Right renal pelvis (tissue), 4 donors: ENCODE measurements around the gene RPTOR. TPM values are rescaled to one million over a fixed set of nuclear protein-coding genes. Genes with fewer than 3 reads are reported as not detected.

Experiments used
- DNase-seq, 4 donors: peaks; one replicate each; pipeline ENCODE4 v3.0.0-alpha.2; 2013; ENCODE audit warnings: low read depth in 4 of 4, low spot score in 3 of 4, missing footprints in 1 of 4
- polyA plus RNA-seq, 4 donors: library from polyadenylated mRNA; unstranded; fragments of 120-200 nt; gene quantifications; one replicate each; pipeline ENCODE4 v1.2.1, GENCODE V29; 2013; ENCODE audit not compliant: insufficient read length in 4 of 4

The RPTOR gene
- polyA plus RNA-seq, 4 donors = 17.1 to 21.9 (median 19.5) TPM

DNA sequence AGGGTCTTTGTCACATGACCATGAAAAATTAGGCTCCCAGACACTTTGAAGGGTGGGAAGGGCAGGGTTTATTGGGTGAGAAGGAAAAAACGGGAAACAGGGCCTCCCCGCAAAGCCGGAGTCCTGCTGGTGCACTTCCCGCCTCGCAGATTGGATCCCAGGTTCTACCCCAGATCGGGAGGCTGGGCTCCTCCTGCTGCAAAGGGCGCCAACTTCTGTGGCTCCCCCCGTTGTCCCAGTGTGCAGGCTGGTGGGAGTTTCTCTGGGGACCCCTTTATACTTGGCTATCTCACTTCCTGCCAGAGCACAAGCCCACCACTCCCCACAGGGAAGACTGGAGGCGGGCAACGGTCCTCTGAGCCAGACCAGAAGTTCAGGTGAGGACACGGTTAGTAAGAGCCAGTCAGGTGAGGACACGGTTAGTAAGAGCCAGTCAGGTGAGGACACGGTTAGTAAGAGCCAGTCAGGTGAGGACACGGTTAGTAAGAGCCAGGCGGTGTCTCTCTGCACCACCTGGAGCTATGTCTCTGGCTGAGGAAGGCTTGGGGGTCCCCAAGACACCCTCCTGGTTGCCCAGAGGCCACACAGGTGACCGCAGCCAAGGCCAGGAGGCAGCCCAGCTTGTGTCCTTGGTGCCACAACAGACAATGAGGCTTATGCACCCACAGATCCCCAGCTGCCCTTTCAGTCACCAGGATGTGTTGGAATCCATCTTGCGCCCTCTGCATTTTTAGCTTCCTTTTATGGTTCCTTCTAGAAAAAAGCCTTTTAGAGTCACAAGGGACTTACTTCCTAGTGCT, 398.9 kb downstream of the RPTOR start:
- no peak for DNase-seq

DNA sequence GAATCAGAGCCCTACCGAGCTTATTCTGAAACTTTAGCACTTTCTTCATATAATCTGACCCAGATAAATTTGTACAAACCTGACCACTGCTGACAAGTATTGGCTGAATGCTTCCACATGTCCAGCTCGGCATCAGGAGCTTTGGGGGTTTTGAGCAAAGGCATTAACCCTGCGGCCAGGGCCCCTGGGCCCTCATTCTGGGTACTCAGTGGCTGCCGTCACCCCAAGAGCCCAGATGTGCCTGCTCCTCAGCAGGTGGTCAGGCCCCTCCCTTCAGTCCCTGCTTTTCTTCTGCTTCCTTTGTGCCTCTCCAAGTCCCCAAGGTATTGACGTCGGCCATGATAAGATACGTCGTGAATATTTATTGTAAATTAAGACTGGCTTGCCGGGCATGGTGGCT, 399.7 kb downstream of the RPTOR start:
- DNase-seq = no peak

DNA sequence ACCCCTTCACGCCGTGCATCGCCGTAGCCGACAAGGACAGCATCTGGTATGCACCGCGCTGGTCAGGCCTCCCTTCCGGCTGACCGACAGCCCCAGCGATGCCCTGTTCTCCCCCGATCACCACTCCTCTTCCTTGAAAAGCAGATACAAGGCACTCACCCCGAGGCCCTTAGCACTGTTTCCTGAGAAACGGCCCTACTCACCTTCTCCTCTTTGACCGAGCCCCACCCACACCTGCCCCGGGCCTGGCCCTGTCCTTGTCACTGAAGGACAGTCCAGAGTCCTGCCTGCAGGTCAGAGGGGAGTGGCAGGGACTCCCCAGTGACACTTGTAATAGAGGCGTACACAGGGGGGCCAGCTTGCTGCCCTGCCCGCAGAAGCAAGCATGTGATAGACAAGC, 401.1 kb downstream of the RPTOR start:
- DNase-seq = no peak

DNA sequence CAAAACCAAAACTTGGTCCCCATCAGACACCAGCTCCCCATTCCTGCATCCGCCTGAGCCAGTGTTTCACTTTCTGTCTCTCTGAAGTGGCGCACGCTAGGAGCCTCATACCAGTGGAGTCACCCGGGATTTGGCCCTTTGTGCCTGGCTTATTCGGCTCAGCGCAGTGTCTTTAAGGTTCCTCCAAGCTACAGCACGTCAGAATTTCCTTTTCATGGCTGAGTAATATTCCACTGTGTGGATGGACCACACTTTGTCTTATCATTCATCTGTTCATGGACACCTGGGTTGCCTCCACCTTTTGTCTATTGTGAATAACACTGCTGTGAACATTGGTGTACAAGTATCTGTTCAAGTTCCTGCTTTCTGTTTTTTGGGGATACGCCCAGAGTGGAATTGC, 401.8 kb downstream of the RPTOR start:
- no peak for DNase-seq

DNA sequence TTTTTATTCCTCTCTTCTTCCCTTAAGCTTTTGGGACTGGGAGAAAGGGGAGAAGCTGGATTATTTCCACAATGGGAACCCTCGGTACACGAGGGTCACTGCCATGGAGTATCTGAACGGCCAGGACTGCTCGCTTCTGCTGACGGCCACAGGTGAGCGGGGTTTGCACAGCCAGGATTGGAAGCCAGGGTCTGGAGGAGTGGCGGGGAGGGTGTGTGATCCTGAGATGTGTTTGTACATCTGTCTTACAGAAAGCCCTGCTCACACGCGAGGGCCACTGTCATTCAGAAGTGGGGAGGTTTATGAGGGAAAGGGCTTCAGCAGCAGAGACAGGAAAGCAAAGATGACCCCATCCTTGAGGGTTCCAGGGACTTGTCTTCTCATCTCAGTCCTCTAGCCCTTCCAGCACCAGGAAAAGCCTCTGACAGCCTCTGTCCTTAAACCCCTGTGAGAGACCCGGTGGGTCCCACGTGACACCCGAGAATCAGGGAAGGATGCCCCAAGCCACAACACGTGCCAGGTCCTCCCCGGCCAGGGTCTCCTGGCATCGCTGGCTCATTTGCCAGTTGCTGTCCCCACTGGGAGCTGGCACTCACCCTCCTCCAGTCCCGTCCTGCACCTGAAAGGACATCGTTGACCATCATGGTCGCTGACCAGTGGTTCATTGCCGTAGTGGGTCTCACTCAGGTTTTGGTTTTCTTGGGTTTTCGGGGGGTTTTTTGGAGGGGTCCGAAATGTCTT, 402.7 kb downstream of the RPTOR start:
- no peak for DNase-seq

DNA sequence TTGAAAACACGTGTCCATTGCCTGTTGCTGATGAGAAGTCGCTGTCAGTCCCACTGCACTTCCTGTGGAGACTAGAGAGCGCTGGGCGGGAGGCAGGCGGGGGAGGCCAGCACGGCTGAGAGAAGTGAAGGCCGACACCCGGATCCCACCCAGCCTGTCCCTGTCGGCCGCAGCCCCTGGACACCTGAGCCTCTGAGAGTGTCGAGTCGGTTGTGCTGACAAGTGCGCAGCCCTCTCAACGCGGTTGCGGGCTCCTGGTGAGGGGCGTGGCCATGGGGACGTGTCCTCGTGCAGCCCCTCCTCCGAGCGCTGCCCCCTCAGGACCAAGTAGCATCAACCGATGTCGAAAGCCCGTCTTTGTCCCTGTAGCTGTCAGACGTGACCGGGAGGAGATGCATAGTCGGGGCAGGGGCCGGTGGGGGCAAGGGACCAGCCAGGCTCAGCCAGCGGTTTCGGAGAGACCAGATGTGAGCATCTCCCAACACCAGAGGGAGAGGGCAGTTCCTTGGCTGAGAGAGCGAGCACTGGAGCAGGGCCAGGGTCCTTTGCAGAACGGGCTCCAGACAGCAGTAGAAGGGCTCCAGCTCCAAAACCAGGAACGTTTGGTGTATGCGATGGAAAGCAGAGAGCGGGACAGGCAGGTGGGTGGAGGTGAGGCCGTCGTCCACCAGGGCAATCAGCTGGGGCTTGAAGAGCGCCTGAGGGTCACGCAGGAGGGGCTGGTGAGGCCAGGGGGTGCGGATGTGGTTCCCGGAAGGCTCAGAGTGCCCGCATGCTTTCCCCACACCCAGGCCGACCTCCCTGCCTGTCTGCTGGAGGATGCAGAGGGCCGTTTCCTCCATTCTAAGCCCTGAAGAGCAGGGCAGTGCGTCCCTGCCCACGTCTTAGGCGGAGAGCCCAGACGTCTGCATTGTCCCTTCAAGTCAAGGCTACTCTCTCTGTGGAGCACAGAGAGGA, 403.7 kb downstream of the RPTOR start:
- DNase-seq = no peak

DNA sequence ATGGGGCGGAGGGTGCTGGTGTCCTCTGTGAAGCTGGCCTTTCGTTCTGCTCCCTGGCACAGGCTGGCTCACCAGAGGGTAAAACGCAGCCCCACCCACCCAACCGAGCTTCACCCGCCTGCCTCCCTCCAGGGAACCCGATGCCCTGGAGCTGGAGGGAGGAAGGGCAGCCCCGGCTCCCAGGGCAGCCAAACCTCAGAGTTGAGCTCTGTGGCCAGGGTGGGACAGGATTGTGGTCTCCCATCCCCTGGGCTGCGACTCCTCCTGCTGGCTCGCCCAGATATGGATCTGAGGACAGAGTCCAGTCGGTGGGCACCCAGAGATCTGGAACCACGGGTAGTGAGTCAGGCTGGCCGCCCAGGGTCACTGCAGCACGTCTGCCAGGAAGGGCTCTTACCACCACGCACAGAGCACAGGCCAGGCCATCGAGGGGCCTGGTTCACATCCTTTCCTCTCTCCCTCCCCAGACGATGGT, 404.4 kb downstream of the RPTOR start:
- DNase-seq = no peak

DNA sequence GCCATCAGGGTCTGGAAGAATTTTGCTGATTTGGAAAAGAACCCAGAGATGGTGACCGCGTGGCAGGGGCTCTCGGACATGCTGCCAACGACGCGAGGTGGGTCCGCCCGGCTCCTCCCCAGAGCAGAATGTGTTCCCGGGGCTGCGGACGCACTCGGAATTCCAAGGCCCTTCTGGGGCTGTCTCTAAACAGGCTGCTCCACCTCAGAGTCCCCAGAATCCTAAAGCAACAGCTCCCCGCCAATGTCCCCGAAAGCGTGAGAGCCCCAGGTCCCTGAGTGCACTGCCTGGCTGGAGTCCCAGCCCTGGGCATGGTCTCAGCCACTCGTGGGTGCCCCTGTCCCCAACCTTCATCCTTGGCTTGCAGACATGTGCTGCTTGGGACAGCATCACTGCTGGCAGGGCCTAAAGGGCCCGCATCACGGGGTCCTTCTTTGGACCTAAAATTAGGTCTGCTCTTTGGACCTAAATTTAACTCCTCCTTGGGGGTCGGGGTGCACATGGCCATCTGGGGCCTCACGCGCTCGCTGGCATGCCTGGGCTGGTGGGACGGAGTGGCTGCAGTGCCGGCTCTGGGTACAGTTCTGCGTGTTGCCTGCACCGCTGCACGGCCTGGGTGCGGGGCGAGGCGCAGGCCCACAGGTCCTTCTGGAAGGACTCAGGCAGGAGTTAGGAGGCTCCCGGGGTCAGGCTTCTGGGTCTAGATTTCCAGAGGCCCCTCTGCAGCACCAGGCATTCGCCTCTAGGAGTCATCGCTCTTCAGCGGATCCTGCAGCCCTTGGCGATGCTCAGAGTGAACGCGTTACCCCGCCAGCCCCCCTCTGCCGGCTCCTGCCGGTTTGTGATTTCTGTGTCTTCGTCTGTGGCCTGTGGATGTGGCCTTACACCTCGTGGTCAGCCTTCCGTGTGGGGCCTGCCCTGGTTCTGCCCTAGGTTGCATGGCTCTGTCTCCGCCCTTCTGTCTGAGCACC, 405.1 kb downstream of the RPTOR start:
- no peak for DNase-seq

DNA sequence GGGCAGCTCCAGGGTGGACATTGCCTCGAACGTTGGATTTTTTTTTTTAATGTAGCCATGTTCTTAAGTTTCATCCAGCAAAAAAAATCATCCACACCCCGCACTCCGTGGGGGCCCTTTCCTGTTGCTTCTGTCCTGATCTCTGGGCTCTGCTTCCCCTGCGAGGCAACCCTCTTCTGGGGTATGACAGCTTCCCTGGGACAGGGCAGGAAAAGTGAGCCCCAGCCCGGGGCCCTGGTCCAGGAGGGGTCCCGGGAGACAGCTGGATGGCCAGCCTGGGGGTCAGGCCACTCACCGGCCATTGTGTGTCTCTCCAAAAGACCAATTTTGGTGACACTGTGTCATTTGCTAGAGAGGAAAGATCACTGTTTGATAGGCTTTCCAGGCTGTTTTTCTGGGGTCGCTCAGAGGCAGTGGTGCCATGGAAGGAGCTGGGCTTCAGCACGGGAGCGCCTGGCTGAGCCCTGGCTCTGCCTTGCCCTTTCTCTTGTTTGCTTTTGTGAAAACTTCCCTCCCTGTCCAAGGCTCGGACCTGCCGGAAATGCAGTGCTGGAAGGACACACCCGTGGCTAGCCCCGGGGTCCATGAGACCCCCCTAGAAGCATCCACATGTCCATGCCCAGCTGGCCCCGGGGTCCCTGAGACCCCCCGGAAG, 406.0 kb downstream of the RPTOR start:
- no peak for DNase-seq

DNA sequence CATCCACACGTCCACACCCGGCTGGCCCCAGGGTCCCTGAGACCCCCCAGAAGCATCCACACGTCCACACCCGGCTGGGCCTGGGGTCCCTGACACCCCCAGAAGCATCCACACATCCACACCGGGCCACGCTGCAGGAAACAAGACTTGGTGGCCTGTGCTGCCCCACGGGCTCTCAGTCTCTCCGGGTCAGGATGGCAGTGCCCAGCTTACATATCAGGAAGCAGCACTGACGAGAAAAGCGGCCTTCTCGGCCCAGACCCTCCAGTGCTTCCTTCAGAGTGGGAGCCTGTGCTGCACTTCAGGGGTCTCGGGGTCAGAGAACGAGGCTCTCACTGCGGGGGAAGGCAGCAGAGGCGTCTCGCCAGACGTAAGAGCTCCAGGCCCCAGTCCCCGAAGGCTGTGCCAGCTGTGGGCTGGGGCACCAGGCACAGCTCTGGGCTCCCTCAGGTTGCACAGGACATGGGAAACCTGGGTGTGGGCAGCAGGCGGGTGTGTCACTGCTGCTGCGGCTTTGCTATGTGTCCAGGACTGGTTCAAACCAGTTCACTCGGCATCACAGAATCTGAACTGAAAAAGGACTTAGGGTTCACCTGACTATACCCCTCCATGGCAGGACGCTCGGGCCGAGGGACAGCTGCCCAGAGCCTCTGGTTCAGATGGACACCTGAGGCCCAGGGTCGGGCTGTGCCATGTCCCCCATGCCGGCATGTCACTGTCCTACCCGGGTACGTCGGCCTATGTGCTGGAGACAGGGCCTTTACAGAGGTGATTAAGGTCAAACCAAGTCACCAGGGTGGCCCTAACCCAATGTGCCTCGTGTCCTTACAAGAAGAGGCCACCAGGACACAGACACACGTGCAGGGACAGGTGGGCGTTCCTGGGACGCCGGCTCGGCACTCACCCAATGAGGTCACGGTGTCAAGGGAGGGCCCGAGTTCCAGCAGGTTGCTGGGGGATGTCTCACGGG, 406.8 kb downstream of the RPTOR start:
- DNase-seq = no peak

DNA sequence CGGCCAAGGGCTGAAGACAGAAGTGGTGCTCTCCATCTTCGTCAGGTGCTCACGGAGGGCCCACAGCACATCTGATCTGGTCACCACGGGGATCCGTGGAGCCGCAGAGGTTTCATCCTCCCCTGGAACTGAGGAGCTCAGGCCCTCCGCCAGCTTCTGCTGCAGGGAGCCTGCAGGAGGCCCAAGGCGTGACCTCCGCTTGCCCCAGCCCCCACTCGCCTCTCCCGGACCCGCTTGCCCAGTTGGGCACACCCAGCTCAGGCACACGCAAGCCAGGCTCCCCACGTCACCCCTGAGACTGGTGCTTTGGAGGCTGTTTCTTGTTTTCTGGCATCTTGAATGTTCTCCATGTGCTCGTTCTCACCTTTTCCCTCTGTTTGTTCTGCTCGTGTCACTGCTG, 407.7 kb downstream of the RPTOR start:
- no peak for DNase-seq

DNA sequence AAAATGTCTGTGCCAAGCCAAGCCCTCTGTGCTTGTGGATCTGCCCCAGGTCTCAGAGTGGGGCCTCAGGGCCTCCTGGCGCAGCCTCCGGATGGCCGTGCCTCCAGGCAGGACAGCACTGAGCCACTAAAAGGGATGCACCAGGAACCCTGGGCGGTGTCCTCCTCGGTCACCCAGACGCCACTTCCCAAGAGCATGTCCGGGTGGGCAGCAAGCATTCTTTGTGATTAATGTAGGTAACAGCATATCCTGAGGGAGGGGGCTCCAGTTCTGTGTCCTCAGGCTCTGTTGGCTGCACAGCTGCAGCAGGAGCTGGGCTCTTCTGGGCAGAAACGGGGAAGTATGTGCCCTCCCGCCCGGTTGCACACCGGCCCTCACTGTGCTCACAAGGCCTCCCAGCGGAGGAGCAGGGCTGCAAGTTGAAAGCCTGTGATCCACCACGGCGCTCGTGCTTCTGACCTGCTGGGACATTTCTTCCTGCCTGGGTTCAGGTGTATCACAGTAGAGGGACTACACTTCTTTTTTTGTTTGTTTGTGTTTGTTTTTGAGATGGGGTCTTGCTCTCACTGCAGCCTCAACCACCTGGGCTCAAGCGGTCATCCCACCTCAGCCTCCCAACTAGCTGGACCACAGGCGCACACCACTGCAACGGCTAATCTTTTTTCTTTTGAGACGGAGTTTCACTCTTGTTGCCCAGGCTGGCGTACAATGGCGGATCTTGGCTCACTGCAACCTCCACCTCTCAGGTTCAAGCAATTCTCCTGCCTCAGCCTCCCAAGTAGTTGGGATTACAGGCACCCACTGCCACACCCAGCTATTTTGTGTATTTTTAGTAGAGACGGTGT, 409.1 kb downstream of the RPTOR start:
- no peak for DNase-seq

DNA sequence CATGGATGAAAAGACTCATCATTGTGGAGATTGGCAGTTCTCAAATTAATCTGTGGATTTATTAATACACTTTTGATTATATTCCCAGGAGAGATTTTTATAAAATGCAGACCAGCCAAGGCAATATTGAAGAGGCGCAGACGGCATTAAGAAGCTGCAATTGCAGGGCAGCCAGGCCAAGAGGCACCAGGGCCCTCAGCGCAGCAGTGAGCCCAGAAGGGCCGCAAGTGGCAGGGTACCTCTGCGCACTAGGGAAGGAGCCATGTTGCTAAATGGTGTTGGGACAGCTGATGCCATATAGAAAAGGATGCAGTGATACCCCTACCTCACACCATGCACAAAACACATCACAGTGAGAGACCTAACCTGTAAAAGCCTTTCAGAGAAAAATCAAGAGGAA, 410.4 kb downstream of the RPTOR start:
- no peak for DNase-seq

DNA sequence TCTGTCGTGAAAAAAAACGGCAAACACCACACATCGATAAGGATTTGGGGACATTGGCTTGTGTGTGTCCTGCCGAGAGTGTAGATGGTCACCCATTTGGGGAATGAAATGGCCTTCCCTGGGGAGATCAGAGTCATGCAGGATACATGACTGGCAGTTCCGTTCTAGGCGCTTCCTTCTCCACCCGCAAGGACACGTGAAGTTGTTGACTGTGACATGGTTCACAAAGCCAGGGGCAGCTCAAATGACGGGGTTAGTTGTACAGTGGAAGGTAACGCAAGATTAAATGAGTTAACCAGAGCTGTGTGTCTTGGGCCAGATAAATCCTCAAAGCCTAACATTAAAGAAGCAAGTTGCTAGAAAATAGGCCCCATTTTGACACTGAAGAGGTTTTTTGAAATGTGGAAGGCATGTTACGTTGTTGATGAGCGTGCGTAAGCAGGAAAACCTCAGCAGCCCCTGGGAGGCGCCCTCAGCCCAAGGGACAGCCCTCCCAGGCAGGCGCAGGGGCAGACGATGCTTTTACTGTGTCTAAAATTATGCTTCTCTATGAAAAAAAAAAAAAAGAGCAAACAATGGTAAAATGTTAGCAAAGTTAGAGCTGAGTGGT, 411.1 kb downstream of the RPTOR start:
- no peak for DNase-seq

DNA sequence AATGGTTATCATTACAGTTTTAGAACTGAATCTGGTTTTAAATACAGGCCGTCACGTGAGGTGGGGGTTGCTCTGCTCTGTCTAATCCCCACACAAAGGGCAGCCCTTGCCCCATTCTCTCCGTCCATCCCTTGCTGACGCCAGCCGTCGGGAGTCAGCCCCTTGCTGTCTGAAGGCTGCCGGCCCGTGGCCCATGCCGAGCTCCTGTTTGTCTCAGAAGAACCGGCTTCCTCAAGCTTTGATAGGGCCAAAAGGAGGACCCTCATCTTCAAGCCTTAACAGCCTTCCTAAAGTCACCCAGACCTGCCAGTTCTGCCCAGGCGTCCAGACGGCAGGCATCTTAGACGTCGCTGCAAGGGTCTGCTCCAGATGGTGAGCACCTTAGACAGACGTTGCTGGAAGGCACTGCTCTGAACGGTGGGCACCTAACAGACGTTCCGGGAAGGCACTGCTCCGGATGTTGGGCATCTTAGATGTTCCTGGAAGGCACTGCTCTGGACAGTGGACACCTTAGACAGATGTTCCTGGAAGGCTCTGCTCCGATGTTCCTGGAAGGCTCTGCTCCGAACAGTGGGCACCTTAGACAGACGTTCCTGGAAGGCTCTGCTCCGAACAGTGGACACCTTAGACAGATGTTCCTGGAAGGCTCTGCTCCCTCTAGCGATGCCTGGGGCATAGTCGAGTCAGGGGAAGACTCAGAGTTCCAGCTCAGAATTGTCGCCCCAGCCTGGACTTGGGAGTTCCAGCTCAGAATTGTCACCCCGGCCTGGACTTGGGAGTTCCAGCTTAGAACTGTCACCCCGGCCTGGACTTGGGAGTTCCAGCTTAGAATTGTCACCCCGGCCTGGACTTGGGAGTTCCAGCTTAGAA, 411.9 kb downstream of the RPTOR start:
- no peak for DNase-seq

DNA sequence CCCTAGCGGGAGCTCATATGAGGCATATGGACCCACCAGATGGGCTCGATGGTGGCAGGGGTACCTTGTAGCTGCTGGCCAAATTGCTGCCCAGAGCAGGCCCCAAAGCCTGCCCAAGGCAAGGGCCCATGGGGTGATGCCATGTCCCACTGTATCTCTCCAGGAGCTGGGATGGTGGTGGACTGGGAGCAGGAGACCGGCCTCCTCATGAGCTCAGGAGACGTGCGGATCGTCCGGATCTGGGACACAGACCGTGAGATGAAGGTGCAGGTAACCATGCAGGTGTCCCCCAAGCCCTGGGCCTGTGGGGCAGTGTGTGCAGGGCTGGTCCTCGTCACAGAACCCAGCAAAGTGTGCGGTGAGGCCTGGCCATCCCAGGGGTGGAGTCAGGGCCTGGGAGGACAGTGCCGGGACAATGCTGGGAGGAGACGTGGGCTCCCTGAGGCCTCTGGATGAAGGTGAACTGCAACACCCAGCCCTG, 412.9 kb downstream of the RPTOR start:
- DNase-seq = no peak
